Breast epithelium (tissue), 3 donors: ENCODE results near the gene SRPK3.
A peak's percentile ranks its signal among the peaks of the same experiment; 100 is the strongest.

ENCODE experiments used
- CTCF ChIP-seq, 3 donors: fragments of 450-650 bp; IDR thresholded peaks; one replicate each; pipeline ENCODE4 v1.5.1; 2016 to 2017; ENCODE audit warnings: antibody characterized with exemption in 3 of 3, mild to moderate bottlenecking in 3 of 3, moderate library complexity in 3 of 3
- POLR2A ChIP-seq: fragments of 450-650 bp; IDR thresholded peaks from one replicate; pipeline ENCODE4 v1.6.1; 2016; ENCODE audit warnings: antibody characterized with exemption, mild to moderate bottlenecking, moderate library complexity
- POLR2AphosphoS5 ChIP-seq, 3 donors: sonication (generic); formaldehyde crosslinking; IDR thresholded peaks; one replicate each; pipeline ENCODE4 v1.6.1; 2017; ENCODE audit warnings: antibody characterized with exemption in 3 of 3

GRCh38 chrX:153794018-153794896 is 13.4 kb downstream of the SRPK3 start, which contains the start of the genes IDH3G and SSR4:
- TF ChIP-seq POLR2A (no peak), POLR2AphosphoS5 (IDR thresholded peaks at IDR 0.05) (peak; percentile 46 to 77 (median 75)), CTCF (IDR thresholded peaks at IDR 0.05) (no peak)
